Uterine smooth muscle cell (primary cell): ENCODE measurements around the gene SCAMP5. TPM values are rescaled to one million over a fixed set of nuclear protein-coding genes. Genes with fewer than 3 reads are reported as not detected.

Experiments used
- total RNA-seq: library from RNA; depleted of rRNA; stranded (reverse); fragments of >200 nt; gene quantifications from 2 replicates; pipeline ENCODE4 v1.2.3, GENCODE V29; 2014

Gene SCAMP5, protein sequence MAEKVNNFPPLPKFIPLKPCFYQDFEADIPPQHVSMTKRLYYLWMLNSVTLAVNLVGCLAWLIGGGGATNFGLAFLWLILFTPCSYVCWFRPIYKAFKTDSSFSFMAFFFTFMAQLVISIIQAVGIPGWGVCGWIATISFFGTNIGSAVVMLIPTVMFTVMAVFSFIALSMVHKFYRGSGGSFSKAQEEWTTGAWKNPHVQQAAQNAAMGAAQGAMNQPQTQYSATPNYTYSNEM
- total RNA-seq: 0.44 and 2.0 TPM in 2 replicates

GRCh38 chr15:74995182-74995778 lies at the start of gene SCAMP5:
Gene SCAMP5, plus strand, starts transcription at chr15:74995563. Its CDS starts 16,277 bp downstream, at chr15:75011840.

GRCh38 chr15:74956648-74957475 lies 38.5 kb upstream of the SCAMP5 start, which contains the start of gene RPP25:
Gene RPP25, minus strand, starts transcription at chr15:74956772. Its CDS starts 189 bp downstream, at chr15:74956583.

GRCh38 chr15:75023181-75023871 lies 28.0 kb downstream of the SCAMP5 start, which contains the start of gene PPCDC:
Gene PPCDC, plus strand, starts transcription at chr15:75023590. Its CDS starts 4,729 bp downstream, at chr15:75028319.

Other genes starting within 250 kb of the SCAMP5 start
- gene CYP1A2, start 246.7 kb upstream of the SCAMP5 start, total RNA-seq: not detected in 2 replicates
- gene CSK, start 213.5 kb upstream of the SCAMP5 start, total RNA-seq: 26.5 and 32.9 TPM in 2 replicates
- gene LMAN1L, start 182.7 kb upstream of the SCAMP5 start, total RNA-seq: 0.11 TPM in 1 of 2 replicates, not detected in the other
- not detected in 2 replicates for gene CPLX3, start 168.9 kb upstream of the SCAMP5 start, total RNA-seq
- 15.2 and 15.8 TPM in 2 replicates for gene ULK3, start 152.4 kb upstream of the SCAMP5 start, total RNA-seq
- 21.2 and 22.6 TPM in 2 replicates for gene SCAMP2, start 122.2 kb upstream of the SCAMP5 start, total RNA-seq
- gene MPI, start 105.5 kb upstream of the SCAMP5 start, total RNA-seq: 59.5 and 65.6 TPM in 2 replicates
- 48.5 and 56.0 TPM in 2 replicates for gene FAM219B, start 88.7 kb upstream of the SCAMP5 start, total RNA-seq
- 34.6 and 45.7 TPM in 2 replicates for gene COX5A, start 57.5 kb upstream of the SCAMP5 start, total RNA-seq
- 2.1 and 2.9 TPM in 2 replicates for gene RPP25, start 38.8 kb upstream of the SCAMP5 start, total RNA-seq
- 9.2 and 16.0 TPM in 2 replicates for gene PPCDC, start 28.0 kb downstream of the SCAMP5 start, total RNA-seq
- gene C15orf39, start 206.3 kb downstream of the SCAMP5 start, total RNA-seq: 2.1 and 4.0 TPM in 2 replicates